GM18909 (cell line): ENCODE results near the gene AMBRA1.

Experiments used
- ATAC-seq: cut with Tn5 transposase; IDR thresholded peaks from one replicate; pipeline ENCODE4 v1.9.1; 2021; ENCODE audit warnings: mild to moderate bottlenecking; ENCODE audit not compliant: unreplicated experiment, poor library complexity

Gene AMBRA1

DNA sequence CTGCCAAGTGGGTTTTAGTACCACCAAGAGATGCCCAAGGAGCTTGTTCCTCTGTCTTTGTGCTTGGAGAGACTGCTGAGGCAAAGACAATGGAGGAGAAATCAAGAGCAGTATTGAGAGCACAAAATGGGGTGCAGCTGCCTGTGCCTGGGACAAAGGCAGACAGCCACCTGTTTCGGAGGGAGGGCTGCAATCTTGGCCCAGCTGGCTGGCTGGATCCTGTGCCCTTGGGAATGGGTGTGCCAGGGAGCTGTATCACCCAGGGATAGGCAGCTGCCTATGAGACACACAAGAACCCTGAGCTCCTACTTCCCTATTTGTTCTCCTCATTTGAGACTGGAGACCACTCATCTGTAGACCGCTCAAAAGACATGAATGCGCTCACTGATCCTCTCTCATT is 178.9 kb downstream of the AMBRA1 start:
- no peak for ATAC-seq

- no peak for ATAC-seq
These were observed 179.4 kb downstream of the AMBRA1 start for GRCh38 chr11:46414466-46414796.

DNA sequence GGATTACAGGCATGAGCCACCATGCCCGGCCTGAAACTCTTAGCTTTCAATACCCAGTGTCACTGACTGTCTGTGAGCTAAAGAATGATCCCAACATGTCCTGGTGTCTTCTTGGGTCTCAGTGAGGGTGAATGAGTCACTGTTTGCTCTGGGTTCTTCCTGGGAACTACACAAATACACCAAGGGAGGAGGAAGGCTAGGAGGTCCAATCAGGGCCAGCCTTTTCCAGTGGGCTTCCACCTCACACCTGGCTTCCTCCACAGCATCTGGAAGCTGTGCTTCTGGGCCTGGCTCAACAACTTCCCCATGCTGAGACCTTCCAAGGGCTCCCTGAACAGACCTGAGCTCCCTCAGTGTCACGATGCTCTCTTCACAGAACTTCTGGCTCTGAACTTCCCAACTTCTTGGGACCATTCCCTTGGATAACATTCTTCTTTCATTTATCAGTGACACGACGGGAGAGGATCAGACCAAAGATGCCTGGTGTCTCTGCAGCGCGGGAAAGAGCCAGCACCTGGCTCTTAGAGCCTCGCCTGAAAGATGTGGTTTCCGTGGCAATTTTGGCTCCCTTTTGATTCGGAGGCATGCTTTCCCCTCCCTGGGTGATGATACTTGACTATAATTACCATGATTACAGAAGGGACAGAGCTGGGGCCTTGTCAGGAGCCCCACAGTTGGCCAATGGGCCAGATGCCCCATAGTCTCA is 179.9 kb downstream of the AMBRA1 start:
- no peak for ATAC-seq

DNA sequence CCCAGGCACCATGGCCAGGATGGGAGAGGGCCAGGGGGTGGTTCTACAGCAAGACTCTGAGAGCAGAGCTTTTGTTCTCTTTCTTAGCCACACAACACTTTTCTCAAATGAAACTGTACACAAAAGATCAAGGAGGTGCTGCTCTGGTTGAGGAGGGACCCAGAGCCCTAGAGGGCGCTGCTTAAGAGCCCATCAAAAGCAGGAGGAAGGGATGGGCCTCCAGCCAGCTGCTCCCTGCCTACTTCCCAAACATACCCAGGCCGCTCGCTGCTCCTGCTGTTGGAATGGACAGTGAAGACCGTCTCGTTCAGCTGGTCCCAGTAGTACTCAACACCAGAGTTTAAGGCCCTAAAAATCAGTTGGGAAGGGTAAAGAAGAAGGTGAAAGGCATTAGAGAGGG is 183.8 kb downstream of the AMBRA1 start:
- ATAC-seq: no peak

DNA sequence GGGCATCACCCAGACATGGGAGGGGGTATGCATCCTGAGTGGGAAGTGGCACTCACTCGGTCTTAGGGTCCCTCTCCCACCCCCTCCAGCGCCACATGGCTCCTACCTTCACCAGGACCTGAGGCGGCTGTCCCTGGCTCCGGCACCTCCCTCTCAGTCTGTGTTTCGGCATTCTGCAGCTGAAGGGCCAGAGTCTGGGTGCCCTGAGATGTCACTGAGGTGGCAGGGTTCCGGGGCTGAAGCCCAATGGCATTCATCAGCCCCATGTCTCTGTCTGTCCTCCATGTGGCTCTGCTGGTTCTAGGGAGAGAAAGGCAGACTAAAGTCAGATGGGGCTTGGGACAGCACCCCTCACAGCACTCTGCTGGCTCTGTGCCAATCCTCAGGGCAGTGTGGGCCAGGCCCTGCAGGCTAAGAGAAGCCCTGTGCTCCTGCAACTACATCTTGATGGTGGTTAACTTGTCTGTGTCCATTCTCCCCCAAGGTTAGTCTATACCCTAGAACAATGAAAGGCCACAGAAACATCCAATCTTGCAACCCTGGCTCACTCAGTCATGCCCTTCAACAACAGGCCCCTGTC is 185.3 kb downstream of the AMBRA1 start:
- no peak for ATAC-seq

GRCh38 chr11:46407635-46408034 is 186.2 kb downstream of the AMBRA1 start:
- ATAC-seq: no peak

DNA sequence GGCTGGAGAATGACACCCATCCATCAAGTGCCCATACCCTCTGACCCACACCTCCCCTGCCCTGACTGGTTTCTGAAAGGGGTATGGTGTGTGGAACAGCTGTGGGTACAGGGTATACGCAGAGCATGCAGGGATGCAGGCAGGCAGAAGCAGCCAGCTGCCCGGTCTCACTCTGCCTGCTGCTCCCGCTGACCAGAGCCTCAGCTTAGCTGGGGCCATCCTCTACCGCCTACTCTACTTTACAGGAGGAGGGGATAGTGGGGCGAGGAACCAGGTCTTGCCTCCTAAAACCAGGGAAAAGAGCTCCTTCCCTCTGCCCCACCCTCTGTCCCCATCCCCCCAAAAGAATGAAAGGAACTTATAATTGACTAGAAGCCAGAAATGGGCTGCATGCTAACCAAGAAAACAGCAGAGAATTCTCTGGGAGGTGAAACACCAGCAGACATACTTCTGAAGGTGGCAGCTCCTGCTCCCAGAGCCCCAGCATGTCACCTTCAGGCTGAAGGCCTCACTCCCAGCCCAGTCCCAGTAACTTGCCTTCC is 189.3 kb downstream of the AMBRA1 start:
- no peak for ATAC-seq

DNA sequence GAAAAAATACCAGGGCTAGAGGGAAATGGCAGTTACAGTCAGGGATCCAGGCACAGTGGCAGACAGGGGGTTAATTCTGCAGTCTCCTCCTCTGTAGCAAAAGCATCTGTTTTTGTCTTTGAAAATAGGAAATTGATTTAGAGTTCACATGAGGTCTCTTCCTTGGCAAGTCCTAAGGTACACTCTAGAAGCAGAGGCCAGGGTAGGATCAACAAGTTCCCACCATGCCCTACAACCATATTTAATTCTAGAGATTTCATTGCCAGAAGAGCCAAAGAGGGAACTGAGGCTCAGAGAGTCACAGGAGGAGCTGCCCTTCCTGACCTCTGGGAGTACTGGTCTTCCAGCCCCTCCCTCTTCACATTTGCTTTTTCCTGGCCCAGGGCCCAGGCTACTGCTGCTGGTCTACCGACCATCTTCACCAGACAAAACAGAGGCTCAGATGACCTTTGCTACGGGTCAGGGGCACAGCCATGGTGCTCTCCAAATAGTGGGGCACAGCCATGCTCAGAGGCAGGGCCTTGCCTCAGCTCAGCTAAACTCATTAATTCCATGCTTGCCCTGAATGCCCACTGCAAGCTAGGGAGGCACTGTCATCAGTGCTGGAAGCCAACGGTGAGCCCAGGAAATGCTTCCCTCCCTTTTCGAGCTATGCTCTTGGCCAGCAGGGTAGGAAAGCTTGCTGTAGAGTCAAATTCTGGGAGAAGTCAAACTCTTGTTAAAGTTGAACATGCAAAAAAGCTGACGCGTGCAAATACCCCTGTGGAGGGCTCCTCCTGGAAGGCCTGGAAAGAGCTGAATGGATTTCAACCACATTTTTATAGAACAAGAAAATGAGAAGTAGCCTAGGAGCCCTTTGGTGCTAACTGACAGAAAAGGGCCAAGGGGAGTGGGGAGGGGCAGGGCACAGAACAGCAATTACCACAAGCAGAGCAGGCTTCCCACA is 190.6 kb downstream of the AMBRA1 start:
- no peak for ATAC-seq

DNA sequence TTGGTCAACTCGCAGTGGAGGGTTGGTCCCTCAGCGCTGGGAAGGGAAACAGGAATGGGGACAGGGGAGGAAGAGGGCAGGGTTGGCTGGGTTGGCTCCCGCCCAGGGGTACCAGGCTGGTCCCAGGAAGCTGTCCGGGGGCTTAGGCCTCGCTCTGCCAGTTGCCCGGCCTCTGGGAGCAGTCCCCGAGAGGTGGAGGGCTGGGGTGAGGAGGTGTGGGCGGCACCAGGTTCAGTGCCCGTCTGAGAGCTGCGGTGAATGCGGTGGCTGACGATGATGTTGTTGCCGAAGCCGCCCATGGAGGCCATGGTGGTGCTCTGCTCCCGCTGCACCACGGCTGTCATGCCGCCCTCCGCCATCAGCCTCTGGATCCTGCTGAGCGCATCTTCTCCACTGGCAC is 196.3 kb downstream of the AMBRA1 start:
- ATAC-seq: no peak

DNA sequence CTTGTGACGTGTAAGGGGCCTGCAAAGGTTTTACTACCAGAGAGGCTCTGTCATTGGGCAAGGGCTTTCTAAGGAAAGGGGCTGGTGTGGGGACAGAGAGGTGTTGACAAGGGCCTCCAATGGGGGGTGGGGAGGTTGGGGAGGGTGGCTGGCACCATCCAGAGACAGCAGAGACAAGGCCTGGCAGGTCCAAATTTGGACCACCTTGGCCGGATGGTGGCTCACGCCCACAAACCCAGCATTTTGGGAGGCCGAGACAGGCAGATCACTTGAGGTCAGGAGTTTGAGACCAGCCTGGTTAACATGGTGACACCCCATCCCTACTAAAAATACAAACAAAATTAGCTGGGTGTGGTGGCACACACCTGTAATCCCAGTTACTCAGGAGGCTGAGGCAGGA is 200.1 kb downstream of the AMBRA1 start:
- no peak for ATAC-seq

GRCh38 chr11:46393231-46393616 is 200.6 kb downstream of the AMBRA1 start:
- no peak for ATAC-seq

DNA sequence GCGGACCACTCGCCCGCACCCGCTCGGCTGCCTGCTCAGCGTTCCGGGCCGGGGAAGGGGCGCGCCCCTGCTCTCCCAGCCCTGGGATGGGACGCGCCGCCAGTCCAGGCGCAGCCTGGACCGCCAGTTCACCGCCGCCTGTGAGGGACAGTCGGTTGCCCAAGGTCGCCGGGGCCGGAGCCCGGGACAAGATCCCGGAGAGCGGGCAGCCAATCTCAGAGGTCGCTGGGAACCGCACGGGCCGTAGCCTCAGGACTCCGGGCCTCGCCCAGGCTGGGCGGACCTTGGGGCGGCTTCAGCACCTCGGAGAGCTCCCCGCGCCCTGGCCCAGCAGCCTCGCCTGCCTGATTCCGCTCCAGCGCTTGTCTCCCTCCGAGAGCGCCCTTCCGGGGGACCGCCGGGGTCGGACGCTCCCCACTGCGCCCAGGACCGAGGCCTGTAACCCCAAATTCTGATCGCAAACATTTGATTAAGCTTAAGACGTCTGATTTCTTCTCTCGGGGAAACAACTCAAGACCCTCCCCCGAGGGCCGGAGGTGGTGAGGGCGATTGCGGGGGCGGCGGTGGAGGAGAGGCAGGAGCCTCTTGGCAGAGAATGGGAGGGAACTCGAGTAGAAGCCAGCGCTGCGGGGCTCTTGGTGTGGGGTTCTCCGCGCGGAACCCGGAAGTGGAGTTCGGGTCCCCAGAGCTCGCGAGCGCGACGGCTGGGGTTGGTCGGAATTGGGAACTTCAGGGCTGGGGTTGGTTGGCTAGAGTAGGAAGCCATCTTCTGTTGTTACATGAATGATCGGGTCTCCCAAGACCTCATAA is 201.2 kb downstream of the AMBRA1 start:
- peak; percentile 64 for ATAC-seq

- ATAC-seq: peak; percentile 19
These were observed 202.0 kb downstream of the AMBRA1 start, which contains the start of gene CHRM4 for GRCh38 chr11:46391578-46392420. TSS of gene CHRM4 (minus strand) at chr11:46391776. CDS start at chr11:46386557, 5,219 bp downstream.

- ATAC-seq: no peak
These were observed 202.6 kb downstream of the AMBRA1 start for GRCh38 chr11:46391186-46391577.

DNA sequence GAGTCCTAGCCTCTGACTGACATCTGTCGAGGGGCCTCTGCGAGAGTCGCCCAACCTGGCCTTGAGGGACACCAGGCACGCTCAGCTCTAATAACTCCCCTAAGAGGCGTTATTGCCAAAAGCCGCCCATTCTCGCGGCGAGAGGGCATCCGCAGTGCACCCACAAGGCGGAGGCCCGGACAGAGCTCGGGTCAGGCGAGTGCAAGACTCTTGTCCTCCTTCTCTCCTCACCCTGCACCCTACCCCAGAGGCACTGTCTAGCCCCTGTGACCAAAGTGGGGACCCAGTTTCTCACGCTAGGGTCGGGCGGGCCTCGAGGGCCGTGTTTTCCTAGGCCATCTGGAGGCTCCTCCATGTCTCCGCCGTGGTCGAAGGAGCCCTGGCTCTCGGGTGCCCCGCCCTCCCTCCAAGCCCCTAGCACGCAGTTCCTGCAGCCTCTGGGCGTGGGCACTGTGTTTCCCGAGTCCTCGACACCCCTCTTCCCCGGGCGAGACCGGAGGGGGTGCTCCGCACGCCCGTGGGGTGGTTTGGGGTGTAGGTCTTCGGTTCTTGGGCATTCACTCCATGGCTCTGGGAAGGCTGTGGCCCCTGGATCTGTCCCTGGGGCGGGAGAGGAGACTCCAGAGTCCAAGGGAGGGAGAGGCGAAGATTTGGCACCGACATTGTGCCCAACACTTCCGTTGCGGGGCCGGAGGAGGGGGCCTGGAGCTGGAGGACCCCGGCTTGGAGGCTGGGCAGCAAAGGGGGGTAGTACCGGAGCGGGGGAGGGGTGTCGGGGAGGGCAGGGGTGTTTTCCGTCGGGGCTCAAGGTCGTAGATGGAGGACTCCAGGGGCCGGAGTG is 203.3 kb downstream of the AMBRA1 start:
- ATAC-seq: no peak

DNA sequence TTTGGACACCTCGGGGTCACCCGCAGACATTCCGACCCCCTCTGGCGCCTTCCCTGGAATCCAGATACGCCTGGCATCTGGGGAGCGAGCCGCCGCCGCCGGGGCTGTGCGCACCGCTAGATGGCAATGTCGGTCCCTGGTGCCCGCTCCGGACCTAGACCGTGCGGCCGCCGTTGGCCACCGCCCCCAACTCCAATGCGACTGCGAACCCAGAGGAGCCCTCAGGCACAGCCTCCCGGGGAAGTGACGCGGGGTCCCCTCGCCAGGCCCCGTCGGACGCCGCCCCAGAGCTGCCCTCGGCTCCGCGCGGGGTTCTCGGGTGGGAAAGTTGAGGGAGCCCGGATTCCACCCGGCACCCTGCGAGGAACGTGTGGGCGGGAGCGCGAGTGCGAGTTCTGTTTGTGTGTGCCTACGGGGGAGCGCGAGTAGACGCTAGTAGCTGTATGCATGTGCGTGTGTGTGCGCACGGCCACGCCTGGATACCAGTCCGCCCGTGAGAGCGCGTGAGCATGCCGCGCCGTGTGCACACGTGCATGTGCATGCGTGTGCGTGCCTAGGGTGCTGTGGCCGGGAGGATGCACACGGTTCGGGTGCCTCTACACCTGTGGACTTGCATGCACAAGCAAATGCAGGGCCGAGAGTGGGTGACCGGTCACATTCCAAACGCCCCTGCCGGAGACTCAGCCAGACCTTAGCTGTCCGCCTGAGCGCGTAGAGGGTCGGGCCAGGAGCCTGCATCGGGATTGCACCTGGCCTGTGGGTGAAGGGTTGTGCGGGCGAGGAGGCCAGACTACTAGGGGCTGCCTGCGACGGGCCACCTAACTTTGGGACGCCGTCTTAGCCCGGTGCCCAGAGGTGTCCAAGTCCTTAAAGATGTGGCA is 204.1 kb downstream of the AMBRA1 start:
- ATAC-seq: peak; percentile 55

- ATAC-seq: peak; percentile 1
These were observed 205.0 kb downstream of the AMBRA1 start for GRCh38 chr11:46388619-46389449.
